Liver (tissue), 3 donors: ENCODE measurements around the gene SPATS2.

ENCODE experiments used
- CTCF ChIP-seq: fragments of 150-350 bp; IDR thresholded peaks from 2 replicates; pipeline ENCODE4 v1.5.1; 2017; ENCODE audit warnings: improper control_type of control experiment, low read depth, low read length; ENCODE audit not compliant: missing input control
- FOXA2 ChIP-seq: IDR thresholded peaks from 2 replicates; pipeline ENCODE4 v1.6.1; 2016; ENCODE audit warnings: antibody characterized with exemption
- HNF4G ChIP-seq: IDR thresholded peaks from 2 replicates; pipeline ENCODE4 v1.6.1; 2016; ENCODE audit warnings: antibody characterized with exemption
- SP1 ChIP-seq: IDR thresholded peaks from 2 replicates; pipeline ENCODE4 v1.6.1; 2018; ENCODE audit warnings: antibody characterized with exemption, mild to moderate bottlenecking
- TAF1 ChIP-seq: conservative IDR thresholded peaks from 2 replicates; pipeline ENCODE4 v1.6.1; 2016; ENCODE audit warnings: antibody characterized with exemption, mild to moderate bottlenecking
- donor health status: healthy.
- donor health status: healthy.

GRCh38 chr12:49368240-49368600 is 958 bp downstream of the SPATS2 start:
- TF ChIP-seq CTCF: no peak
- TF ChIP-seq TAF1: no peak
- no peak for TF ChIP-seq FOXA2
- TF ChIP-seq SP1: no peak
- no peak for TF ChIP-seq HNF4G
